Tibial nerve (tissue), 4 donors: ENCODE results near the gene CD247. TPM values are rescaled to one million over a fixed set of nuclear protein-coding genes. Genes with fewer than 3 reads are reported as not detected.

ENCODE experiments used
- DNase-seq, 2 donors: peaks; one replicate each; pipeline ENCODE4 v3.0.0-alpha.2; 2019; ENCODE audit warnings: low spot score in 2 of 2
- H3K27ac ChIP-seq, 4 donors: fragments of 200-600 bp; sonication (generic) in 3 of 4; one replicate each; pipeline ENCODE4 v1.5.1; 2017 to 2019; ENCODE audit warnings: mild to moderate bottlenecking in 1 of 4
- H3K27me3 ChIP-seq, 2 donors: fragments of 200-600 bp; sonication (generic) in 1 of 2; one replicate each; pipeline versions ENCODE4 v1.5.1 to v1.6.0; 2017 to 2019
- H3K36me3 ChIP-seq, 3 donors: fragments of 200-600 bp; sonication (generic); one replicate each; pipeline ENCODE4 v1.5.1; 2018 to 2019
- H3K4me1 ChIP-seq, 4 donors: fragments of 200-600 bp; sonication (generic) in 3 of 4; one replicate each; pipeline ENCODE4 v1.5.1; 2017 to 2019
- H3K4me3 ChIP-seq, 4 donors: fragments of 200-600 bp; sonication (generic) in 3 of 4; one replicate each; pipeline ENCODE4 v1.5.1; 2017 to 2019; ENCODE audit warnings: mild to moderate bottlenecking in 1 of 4, moderate library complexity in 1 of 4
- H3K9me3 ChIP-seq, 4 donors: fragments of 200-600 bp; sonication (generic) in 3 of 4; one replicate each; pipeline ENCODE4 v1.5.1; 2017 to 2019
- EP300 ChIP-seq, 2 donors: sonication (generic); formaldehyde crosslinking; IDR thresholded peaks; one replicate each; pipeline ENCODE4 v1.6.1; 2017; ENCODE audit warnings: antibody characterized with exemption in 2 of 2, mild to moderate bottlenecking in 1 of 2
- POLR2A ChIP-seq, 2 donors: fragments of 450-650 bp; IDR thresholded peaks; one replicate each; pipeline ENCODE4 v1.6.1; 2017; ENCODE audit warnings: antibody characterized with exemption in 2 of 2, mild to moderate bottlenecking in 2 of 2, moderate library complexity in 2 of 2
- WGBS, 2 donors: methylation state at CpG; one replicate each; pipeline ENCODE4 v1.1.5; 2018; 5-methylcytosine and 5-hydroxymethylcytosine counted together
- total RNA-seq, 4 donors: library from RNA; depleted of rRNA; stranded (reverse); fragments of >200 nt; gene quantifications; one replicate each; pipeline ENCODE4 v1.1.0, GENCODE V29; 2016
- TF ChIP-seq, protein P1 (sequence below), 5 experiments: fragments of 200-600 bp in 3 of 5; fragments of 450-650 bp in 2 of 5; sonication (generic) in 3 of 5; IDR thresholded peaks; one replicate each; pipeline ENCODE4 v1.5.1; 2016 to 2019; ENCODE audit warnings: antibody characterized with exemption in 5 of 5, mild to moderate bottlenecking in 3 of 5, moderate library complexity in 2 of 5

The CD247 gene
- total RNA-seq, 4 donors from 2014 or later: 1.2 to 1.5 (median 1.4) TPM; not detected in 1

- DNase-seq: no peak
- no peak overlapping the region for H3K27ac ChIP-seq
- H3K4me3 ChIP-seq: no peak overlapping the region
- H3K36me3 ChIP-seq: no peaks in the 10 kb centered on the region
- 85 to 87% methylated on average over 5 of the region's 5 CpGs for WGBS, 2 donors
- peaks cover 0 to 7% (median 0%) of the 10 kb centered on the region in 4 donors for H3K4me1 ChIP-seq
- H3K27me3 ChIP-seq: peaks cover 0 to 4% of the 10 kb centered on the region in 2 donors
- no peaks in the 10 kb centered on the region for H3K9me3 ChIP-seq
- no peak for TF ChIP-seq POLR2A (IDR thresholded peaks at IDR 0.05)
- TF ChIP-seq EP300 (IDR thresholded peaks at IDR 0.05): no peak
- TF ChIP-seq, protein P1, sequence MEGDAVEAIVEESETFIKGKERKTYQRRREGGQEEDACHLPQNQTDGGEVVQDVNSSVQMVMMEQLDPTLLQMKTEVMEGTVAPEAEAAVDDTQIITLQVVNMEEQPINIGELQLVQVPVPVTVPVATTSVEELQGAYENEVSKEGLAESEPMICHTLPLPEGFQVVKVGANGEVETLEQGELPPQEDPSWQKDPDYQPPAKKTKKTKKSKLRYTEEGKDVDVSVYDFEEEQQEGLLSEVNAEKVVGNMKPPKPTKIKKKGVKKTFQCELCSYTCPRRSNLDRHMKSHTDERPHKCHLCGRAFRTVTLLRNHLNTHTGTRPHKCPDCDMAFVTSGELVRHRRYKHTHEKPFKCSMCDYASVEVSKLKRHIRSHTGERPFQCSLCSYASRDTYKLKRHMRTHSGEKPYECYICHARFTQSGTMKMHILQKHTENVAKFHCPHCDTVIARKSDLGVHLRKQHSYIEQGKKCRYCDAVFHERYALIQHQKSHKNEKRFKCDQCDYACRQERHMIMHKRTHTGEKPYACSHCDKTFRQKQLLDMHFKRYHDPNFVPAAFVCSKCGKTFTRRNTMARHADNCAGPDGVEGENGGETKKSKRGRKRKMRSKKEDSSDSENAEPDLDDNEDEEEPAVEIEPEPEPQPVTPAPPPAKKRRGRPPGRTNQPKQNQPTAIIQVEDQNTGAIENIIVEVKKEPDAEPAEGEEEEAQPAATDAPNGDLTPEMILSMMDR (IDR thresholded peaks at IDR 0.05): no peak
Observed at GRCh38 chr1:167490765-167491164, 27.6 kb downstream of the CD247 start.

DNA sequence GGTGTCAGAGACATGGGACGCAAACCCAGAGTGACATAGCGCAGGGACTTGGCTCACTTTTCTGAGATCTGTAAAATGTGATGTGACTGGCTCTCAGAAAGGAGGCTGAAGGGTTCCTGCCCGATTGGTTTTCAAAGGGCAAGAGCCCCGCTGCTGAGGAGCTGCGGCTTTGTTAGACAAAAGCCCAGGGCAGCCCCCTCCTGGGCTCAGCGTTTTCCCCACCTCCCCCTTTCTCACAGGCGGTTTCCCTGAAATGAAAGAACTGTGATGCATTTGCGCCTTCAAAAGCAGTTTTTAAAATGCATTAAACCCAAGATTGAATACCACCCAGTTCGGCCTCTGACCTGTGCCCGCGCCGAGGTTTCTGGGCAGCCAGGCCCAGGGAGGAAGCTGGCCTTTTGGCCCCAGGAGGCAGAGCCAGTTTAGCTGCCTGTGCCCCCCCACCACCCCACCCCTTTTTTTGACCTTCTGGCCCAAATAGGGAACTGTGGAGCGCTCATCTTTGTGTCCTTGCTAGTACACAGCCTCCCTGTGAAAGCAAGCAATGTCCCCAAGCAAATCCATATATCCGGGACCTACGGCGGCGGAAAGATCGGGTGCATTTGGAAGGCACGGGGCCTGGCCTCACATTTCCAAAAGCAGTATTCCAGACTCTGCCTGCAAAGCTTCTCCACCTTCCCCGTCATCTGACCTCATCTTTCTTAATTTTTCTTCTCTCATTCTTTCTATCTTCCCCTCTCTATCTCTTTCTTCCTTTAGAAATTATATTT, 28.6 kb downstream of the CD247 start:
- DNase-seq: no peak
- Histone ChIP-seq H3K27me3 (peaks cover 0 to 4% of the 10 kb centered on the region in 2 donors), H3K36me3 (no peaks in the 10 kb centered on the region), H3K9me3 (no peaks in the 10 kb centered on the region), H3K27ac (no peak overlapping the region), H3K4me1 (peaks cover 0 to 7% (median 0%) of the 10 kb centered on the region in 4 donors), H3K4me3 (no peak overlapping the region)
- 64 to 68% methylated on average over 20 of the region's 20 CpGs for WGBS, 2 donors
- TF ChIP-seq, protein P1 (IDR thresholded peaks at IDR 0.05): no peak
- TF ChIP-seq EP300 (IDR thresholded peaks at IDR 0.05): no peak
- no peak for TF ChIP-seq POLR2A (IDR thresholded peaks at IDR 0.05)

DNA sequence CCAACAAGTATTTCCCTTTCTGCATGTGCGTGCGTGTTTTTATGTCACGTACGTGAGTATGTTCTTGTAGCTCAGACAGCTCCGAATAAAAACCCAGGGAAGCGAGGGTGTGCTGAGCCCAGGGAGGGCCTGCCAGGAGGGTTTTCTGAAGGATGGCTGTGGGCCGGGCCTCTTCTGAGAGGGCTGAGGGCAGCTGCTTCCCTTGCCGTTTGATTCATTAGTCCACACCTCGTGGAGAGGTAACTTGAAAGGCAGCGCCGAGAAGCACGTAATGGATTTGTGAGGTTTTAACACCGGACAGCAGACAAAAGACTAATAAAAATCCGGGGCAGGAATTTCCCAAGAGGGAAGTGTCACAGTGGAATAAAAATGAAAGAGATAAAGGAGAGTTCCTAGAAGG, 29.5 kb downstream of the CD247 start:
- Histone ChIP-seq H3K4me1 (peaks cover 0 to 7% (median 0%) of the 10 kb centered on the region in 4 donors), H3K9me3 (no peaks in the 10 kb centered on the region), H3K27ac (no peak overlapping the region), H3K4me3 (no peak overlapping the region), H3K27me3 (peaks cover 0 to 4% of the 10 kb centered on the region in 2 donors), H3K36me3 (no peaks in the 10 kb centered on the region)
- WGBS, 2 donors: 63 to 65% methylated on average over 14 of the region's 14 CpGs
- no peak for DNase-seq
- TF ChIP-seq, protein P1 (IDR thresholded peaks at IDR 0.05): no peak
- TF ChIP-seq EP300 (IDR thresholded peaks at IDR 0.05) (no peak), POLR2A (IDR thresholded peaks at IDR 0.05) (no peak)

- Histone ChIP-seq H3K36me3 (no peaks in the 10 kb centered on the region), H3K4me3 (no peak overlapping the region), H3K4me1 (peaks cover 0 to 7% (median 0%) of the 10 kb centered on the region in 4 donors), H3K9me3 (no peaks in the 10 kb centered on the region), H3K27ac (no peak overlapping the region), H3K27me3 (no peaks in the 10 kb centered on the region)
- 93 to 95% methylated on average over 3 of the region's 3 CpGs for WGBS, 2 donors
- DNase-seq: no peak
- TF ChIP-seq POLR2A (IDR thresholded peaks at IDR 0.05) (no peak), EP300 (IDR thresholded peaks at IDR 0.05) (no peak)
- TF ChIP-seq, protein P1 (IDR thresholded peaks at IDR 0.05): no peak
Observed at GRCh38 chr1:167487614-167488013, 30.7 kb downstream of the CD247 start.

DNA sequence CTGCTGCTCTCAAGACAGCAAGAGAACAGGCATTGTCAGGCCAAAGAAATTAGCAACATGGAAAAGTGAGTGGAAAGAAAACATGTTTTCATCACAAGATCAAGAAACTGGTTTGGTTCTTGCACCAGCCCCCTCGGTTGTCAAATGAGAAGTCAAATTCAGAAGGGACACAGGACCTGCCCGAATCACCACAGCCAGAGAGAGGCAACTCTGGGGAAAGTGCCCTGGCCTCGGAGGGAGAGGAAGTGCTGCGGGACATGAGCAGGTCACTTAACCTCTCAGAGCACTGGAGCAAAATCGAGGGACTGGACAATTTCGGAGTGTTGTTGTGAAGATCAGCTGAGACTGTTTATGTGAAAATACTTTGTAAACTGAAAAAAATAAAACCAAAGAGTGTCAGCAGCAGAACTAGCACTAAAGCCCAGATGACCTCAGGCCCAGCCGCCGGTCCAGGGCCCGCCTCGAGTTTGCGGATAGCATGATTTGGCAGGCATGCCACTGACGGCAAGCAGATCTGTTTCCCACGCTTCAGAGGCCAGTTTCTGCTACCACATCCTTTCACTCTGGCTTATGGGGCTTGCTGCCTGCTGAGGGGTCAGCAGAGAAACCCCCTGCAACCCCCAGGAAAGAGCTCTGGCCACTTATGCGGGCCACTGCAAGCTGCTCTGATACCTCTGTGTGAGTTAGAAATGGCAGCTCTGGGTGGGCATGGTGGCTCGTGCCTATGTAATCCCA, 32.1 kb downstream of the CD247 start:
- Histone ChIP-seq H3K36me3 (no peaks in the 10 kb centered on the region), H3K9me3 (no peaks in the 10 kb centered on the region), H3K4me3 (no peak overlapping the region), H3K27me3 (no peaks in the 10 kb centered on the region), H3K27ac (peak overlapping the region in 1 of 4 donors; percentile 12), H3K4me1 (peaks cover 0 to 7% (median 0%) of the 10 kb centered on the region in 4 donors)
- TF ChIP-seq POLR2A (IDR thresholded peaks at IDR 0.05) (no peak), EP300 (IDR thresholded peaks at IDR 0.05) (no peak)
- TF ChIP-seq, protein P1 (IDR thresholded peaks at IDR 0.05): no peak
- WGBS, 2 donors: 53 to 58% methylated on average over 15 of the region's 15 CpGs
- no peak for DNase-seq
